ENCODE results near the gene VPS8.
A peak's percentile ranks its signal among the peaks of the same experiment; 100 is the strongest.

The VPS8 gene

DNA sequence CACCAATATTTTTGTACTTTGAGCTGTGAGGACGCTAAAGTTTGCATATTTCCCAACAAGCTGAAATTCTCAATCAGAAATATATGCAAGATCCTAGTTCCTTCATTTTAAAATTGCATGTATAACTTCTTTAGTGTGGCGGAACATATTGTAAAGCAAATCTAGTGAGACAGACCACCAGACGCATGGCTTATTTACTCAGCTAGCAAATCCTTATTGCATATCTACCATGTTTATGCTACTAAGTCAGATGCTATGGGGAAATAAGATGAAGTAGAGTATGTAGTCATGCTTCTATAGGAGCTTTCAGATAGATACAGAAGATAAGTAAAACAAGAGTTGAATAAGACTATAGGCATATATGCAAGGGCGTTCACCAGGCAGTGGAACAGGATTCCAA is 278.8 kb downstream of the VPS8 start:
- in situ Hi-C loops (cut with HindIII; ENCODE audit: low pct_ligation_motif_present, low sequenced_read_pairs): no loop called here
- DNase-seq: no peak
- no peaks in the 10 kb centered on the region for H3K36me3 ChIP-seq (replicated peaks)
- H3K4me3 ChIP-seq (ENCODE audit: low read depth, low read length): no peak overlapping the region
- TF ChIP-seq, protein P1, sequence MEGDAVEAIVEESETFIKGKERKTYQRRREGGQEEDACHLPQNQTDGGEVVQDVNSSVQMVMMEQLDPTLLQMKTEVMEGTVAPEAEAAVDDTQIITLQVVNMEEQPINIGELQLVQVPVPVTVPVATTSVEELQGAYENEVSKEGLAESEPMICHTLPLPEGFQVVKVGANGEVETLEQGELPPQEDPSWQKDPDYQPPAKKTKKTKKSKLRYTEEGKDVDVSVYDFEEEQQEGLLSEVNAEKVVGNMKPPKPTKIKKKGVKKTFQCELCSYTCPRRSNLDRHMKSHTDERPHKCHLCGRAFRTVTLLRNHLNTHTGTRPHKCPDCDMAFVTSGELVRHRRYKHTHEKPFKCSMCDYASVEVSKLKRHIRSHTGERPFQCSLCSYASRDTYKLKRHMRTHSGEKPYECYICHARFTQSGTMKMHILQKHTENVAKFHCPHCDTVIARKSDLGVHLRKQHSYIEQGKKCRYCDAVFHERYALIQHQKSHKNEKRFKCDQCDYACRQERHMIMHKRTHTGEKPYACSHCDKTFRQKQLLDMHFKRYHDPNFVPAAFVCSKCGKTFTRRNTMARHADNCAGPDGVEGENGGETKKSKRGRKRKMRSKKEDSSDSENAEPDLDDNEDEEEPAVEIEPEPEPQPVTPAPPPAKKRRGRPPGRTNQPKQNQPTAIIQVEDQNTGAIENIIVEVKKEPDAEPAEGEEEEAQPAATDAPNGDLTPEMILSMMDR (IDR thresholded peaks at IDR 0.05; ENCODE audit: low read depth, low read length, missing control alignments): no peak
- H3K27me3 ChIP-seq (replicated peaks): no peaks in the 10 kb centered on the region
- H3K27ac ChIP-seq: no peak overlapping the region

DNA sequence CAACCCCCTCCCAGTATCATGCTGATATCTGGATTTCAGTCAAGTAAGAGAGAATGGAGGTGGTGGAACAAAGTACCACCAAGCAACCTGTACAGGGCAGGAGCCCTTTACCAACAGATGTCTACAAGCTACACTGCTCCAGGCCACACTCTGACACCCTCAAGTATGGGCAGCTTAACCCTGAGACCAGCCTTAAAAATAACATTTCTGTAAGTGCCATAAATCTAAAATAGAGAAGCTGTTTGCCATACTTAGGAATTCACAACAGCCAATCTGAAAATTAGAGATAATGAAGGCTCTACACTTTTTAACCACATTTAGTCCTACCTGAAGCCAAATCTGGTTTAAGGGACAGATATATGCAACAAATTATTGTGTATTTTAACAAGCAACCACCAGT is 281.1 kb downstream of the VPS8 start:
- Histone ChIP-seq H3K27me3 (replicated peaks) (no peaks in the 10 kb centered on the region), H3K4me3 (ENCODE audit: low read depth, low read length) (no peak overlapping the region), H3K27ac (no peak overlapping the region), H3K36me3 (replicated peaks) (no peaks in the 10 kb centered on the region)
- in situ Hi-C loops (cut with HindIII; ENCODE audit: low pct_ligation_motif_present, low sequenced_read_pairs): no loop called here
- no peak for DNase-seq
- TF ChIP-seq, protein P1 (IDR thresholded peaks at IDR 0.05; ENCODE audit: low read depth, low read length, missing control alignments): no peak

DNA sequence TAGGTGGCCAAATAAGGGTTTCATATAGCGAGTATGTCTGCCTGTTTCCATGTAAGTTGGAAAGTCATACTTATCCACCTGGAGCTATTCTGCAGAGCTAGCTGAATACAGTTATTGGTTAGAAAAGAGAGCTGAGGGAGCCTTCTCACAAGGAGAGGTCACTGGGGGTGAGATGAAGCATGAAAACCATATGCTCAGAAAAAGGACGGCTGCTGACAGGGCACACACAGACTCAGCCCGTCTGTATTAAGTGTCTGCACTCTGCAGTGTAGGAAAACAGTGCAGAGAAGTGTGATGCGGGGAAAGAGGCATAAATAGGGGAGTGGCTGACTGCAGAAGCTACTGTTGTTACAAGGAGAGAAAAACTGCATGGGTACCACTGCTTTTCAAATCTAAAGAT is 282.7 kb downstream of the VPS8 start:
- Histone ChIP-seq H3K27me3 (replicated peaks) (no peaks in the 10 kb centered on the region), H3K36me3 (replicated peaks) (no peaks in the 10 kb centered on the region), H3K4me3 (ENCODE audit: low read depth, low read length) (no peak overlapping the region), H3K27ac (no peak overlapping the region)
- DNase-seq: peak; percentile 4
- TF ChIP-seq, protein P1 (IDR thresholded peaks at IDR 0.05; ENCODE audit: low read depth, low read length, missing control alignments): no peak
- in situ Hi-C loops (cut with HindIII; ENCODE audit: low pct_ligation_motif_present, low sequenced_read_pairs): no loop called here
